22Rv1 (cell line): ENCODE results near the gene GBA3.

Source experiments
- H3K27ac ChIP-seq: fragments of 450-650 bp; 2 replicates; pipeline ENCODE4 v1.5.1; 2017
- CTCF ChIP-seq: fragments of 450-650 bp; IDR thresholded peaks from 2 replicates; pipeline ENCODE4 v1.5.1; 2017; ENCODE audit warnings: mild to moderate bottlenecking
- ZFX ChIP-seq: fragments of 450-650 bp; IDR thresholded peaks from 2 replicates; pipeline ENCODE4 v1.6.1; 2017; ENCODE audit warnings: antibody characterized with exemption, borderline replicate concordance

Gene GBA3

GRCh38 chr4:22689428-22689827 is 3.3 kb upstream of the GBA3 start:
- no peak overlapping the region for H3K27ac ChIP-seq
- TF ChIP-seq ZFX = no peak
- TF ChIP-seq CTCF = no peak

- no peak for TF ChIP-seq CTCF
- TF ChIP-seq ZFX = no peak
- H3K27ac ChIP-seq = no peak overlapping the region
Observed at GRCh38 chr4:22695029-22695428, 2.3 kb downstream of the GBA3 start.

GRCh38 chr4:22695917-22696316 is 3.2 kb downstream of the GBA3 start:
- no peak for TF ChIP-seq CTCF
- no peak for TF ChIP-seq ZFX
- H3K27ac ChIP-seq = no peak overlapping the region

- TF ChIP-seq CTCF = no peak
- no peak overlapping the region for H3K27ac ChIP-seq
Observed at GRCh38 chr4:22703912-22704311, 11.2 kb downstream of the GBA3 start.

GRCh38 chr4:22707390-22707789 is 14.7 kb downstream of the GBA3 start:
- TF ChIP-seq CTCF = no peak
- TF ChIP-seq ZFX = no peak
- no peak overlapping the region for H3K27ac ChIP-seq

- H3K27ac ChIP-seq = no peak overlapping the region
- TF ChIP-seq ZFX (no peak), CTCF (no peak)
Observed at GRCh38 chr4:22708961-22709360, 16.2 kb downstream of the GBA3 start.

- no peak overlapping the region for H3K27ac ChIP-seq
- TF ChIP-seq CTCF = no peak
Observed at GRCh38 chr4:22712105-22712504, 19.4 kb downstream of the GBA3 start.
